Caco-2 (cell line): Measurements from ENCODE around the gene TRIM9. TPM values are rescaled to one million over a fixed set of nuclear protein-coding genes. Genes with fewer than 3 reads are reported as not detected.

Experiments used
- BruUV-seq: library from RNA; stranded (reverse); fragments of 400-500 nt; replicated peaks from 2 replicates; lab custom pipeline; 2021; lab: Mats Ljungman, UMichigan
- CTCF ChIA-PET: fragments of 300-600 bp; sonication (Branson Sonifier 250); formaldehyde crosslinking; loops from one replicate; lab custom pipeline; 2022; ENCODE audit warnings: antibody characterized with exemption; lab: Charles Lee
- POLR2A ChIA-PET: fragments of 300-600 bp; sonication (Branson Sonifier 250); formaldehyde crosslinking; loops from one replicate; lab custom pipeline; 2022; ENCODE audit warnings: antibody characterized with exemption; lab: Charles Lee
- DNase-seq, 2 experiments: peaks; one replicate each; pipeline versions ENCODE4 v3.0.0 to v3.0.0-alpha.2; 2020 to 2022
- H3K27me3 ChIP-seq: replicated peaks from 2 replicates; pipeline ENCODE4 v1.6.0; 2011; ENCODE audit warnings: low read length; ENCODE audit not compliant: control insufficient read depth, insufficient read depth
- H3K36me3 ChIP-seq: 2 replicates; pipeline ENCODE4 v1.5.1; 2011; ENCODE audit warnings: low read length; ENCODE audit not compliant: control insufficient read depth, insufficient read depth
- H3K4me1 ChIP-seq: fragments of 250-450 bp; sonication (Bioruptor Pico); 2 replicates; pipeline ENCODE4 v1.5.1; 2020; ENCODE audit warnings: mild to moderate bottlenecking
- H3K4me3 ChIP-seq: 2 replicates; pipeline ENCODE4 v1.5.1; 2011; ENCODE audit warnings: low read depth, mild to moderate bottlenecking, control low read depth, low read length
- H3K9me3 ChIP-seq: fragments of 250-450 bp; sonication (Bioruptor Pico); 2 replicates; pipeline ENCODE4 v1.5.1; 2020; ENCODE audit warnings: mild to moderate bottlenecking, moderate library complexity
- H3K27ac Mint-ChIP-seq: one replicate; pipeline ENCODE4 v1.8.0; 2022; ENCODE audit warnings: mixed read lengths; ENCODE audit not compliant: unreplicated experiment
- H3K27me3 Mint-ChIP-seq: one replicate; pipeline ENCODE4 v1.8.0; 2022; ENCODE audit warnings: mixed read lengths; ENCODE audit not compliant: insufficient read depth, unreplicated experiment
- H3K36me3 Mint-ChIP-seq: one replicate; pipeline ENCODE4 v1.8.0; 2022; ENCODE audit warnings: mild to moderate bottlenecking, mixed read lengths; ENCODE audit not compliant: insufficient read depth, unreplicated experiment
- H3K4me1 Mint-ChIP-seq: one replicate; pipeline ENCODE4 v1.8.0; 2022; ENCODE audit warnings: low read depth, mixed read lengths; ENCODE audit not compliant: unreplicated experiment
- H3K4me3 Mint-ChIP-seq: one replicate; pipeline ENCODE4 v1.8.0; 2022; ENCODE audit warnings: mild to moderate bottlenecking, moderate library complexity, mixed read lengths; ENCODE audit not compliant: unreplicated experiment
- H3K9me3 Mint-ChIP-seq: one replicate; pipeline ENCODE4 v1.8.0; 2022; ENCODE audit warnings: mixed read lengths; ENCODE audit not compliant: unreplicated experiment
- intact Hi-C: fragments of 100-400 bp; cut with micrococcal nuclease; formaldehyde crosslinking; loops from one replicate; pipeline ENCODE4 v1.10.0; 2022; ENCODE audit not compliant: unreplicated experiment
- total RNA-seq: library from RNA; stranded (reverse); gene quantifications from 2 replicates; pipeline ENCODE4 v1.2.3, GENCODE V29; 2022
- TF ChIP-seq, protein P1 (sequence below), 2 experiments: fragments of 200-600 bp in 1 of 2; IDR thresholded peaks; 1 replicate in 1 of 2; 2 replicates in 1 of 2; pipeline versions ENCODE4 v1.5.1 to v1.8.0; 2011 to 2022; ENCODE audit warnings: antibody characterized with exemption in 1 of 2, control low read depth in 1 of 2, inconsistent platforms in 1 of 2, low read depth in 1 of 2, low read length in 1 of 2, mild to moderate bottlenecking in 1 of 2, moderate library complexity in 1 of 2; ENCODE audit not compliant: insufficient read depth in 1 of 2, severe bottlenecking in 1 of 2, unreplicated experiment in 1 of 2

Gene TRIM9
- total RNA-seq, 1 experiment from 2014 or later, result 2.7 TPM

DNA sequence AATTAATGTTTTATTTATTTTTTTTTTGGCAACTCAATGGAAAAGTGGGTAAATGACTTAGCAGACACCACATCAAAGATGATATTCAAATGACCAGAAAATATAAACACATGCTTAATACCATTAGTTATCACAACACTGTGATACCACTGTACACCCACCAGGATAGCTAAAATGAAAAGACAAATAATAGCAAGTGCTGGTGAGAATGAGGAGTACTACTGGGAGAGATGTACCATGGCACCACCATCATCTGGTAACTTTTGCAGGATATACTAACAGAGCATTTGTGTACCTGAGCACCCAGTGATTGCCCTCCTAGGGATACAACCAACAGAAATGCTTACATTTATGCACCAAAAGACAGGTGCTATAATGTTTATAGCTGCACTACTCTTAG, 21.9 kb downstream of the TRIM9 start:
- Mint-ChIP-seq H3K27ac (no peak overlapping the region), H3K4me1 (peaks cover 6% of the 10 kb centered on the region), H3K27me3 (no peaks in the 10 kb centered on the region), H3K9me3 (no peaks in the 10 kb centered on the region), H3K36me3 (no peaks in the 10 kb centered on the region), H3K4me3 (no peak overlapping the region)
- POLR2A ChIA-PET, result no interaction called here
- Histone ChIP-seq H3K9me3 (no peaks in the 10 kb centered on the region), H3K36me3 (no peaks in the 10 kb centered on the region), H3K4me1 (no peaks in the 10 kb centered on the region), H3K4me3 (no peak overlapping the region), H3K27me3 (no peaks in the 10 kb centered on the region)
- TF ChIP-seq, protein P1, sequence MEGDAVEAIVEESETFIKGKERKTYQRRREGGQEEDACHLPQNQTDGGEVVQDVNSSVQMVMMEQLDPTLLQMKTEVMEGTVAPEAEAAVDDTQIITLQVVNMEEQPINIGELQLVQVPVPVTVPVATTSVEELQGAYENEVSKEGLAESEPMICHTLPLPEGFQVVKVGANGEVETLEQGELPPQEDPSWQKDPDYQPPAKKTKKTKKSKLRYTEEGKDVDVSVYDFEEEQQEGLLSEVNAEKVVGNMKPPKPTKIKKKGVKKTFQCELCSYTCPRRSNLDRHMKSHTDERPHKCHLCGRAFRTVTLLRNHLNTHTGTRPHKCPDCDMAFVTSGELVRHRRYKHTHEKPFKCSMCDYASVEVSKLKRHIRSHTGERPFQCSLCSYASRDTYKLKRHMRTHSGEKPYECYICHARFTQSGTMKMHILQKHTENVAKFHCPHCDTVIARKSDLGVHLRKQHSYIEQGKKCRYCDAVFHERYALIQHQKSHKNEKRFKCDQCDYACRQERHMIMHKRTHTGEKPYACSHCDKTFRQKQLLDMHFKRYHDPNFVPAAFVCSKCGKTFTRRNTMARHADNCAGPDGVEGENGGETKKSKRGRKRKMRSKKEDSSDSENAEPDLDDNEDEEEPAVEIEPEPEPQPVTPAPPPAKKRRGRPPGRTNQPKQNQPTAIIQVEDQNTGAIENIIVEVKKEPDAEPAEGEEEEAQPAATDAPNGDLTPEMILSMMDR (IDR thresholded peaks at IDR 0.05; ENCODE audit: insufficient read depth in 1 of 2, low read depth in 1 of 2, low read length in 1 of 2, severe bottlenecking in 1 of 2, unreplicated experiment in 1 of 2), result no peak
- BruUV-seq, result no TSS peak
- no peak for DNase-seq
- CTCF ChIA-PET, result no interaction called here
- intact Hi-C loops, result no loop called here

DNA sequence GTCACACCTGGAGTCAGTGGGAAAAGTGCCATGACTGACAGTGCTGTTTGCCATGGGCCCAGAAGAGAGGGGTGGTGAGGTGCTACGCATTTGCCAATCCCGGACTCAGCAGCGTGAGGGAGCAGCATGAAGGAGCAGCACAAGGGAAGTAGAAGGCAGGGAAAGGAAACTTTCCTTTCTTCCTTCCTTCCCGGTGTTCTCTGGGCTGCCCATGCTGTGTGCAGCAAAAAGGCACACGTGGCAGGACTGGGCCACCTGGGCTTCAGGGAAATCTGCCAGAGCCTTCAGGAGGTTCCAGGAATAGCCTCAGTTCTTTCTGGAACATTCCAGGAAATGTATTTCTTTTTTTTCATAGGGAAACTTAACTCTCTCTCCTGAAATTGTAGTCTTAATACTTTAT, 23.0 kb downstream of the TRIM9 start:
- H3K4me1 ChIP-seq, result no peaks in the 10 kb centered on the region
- H3K36me3 Mint-ChIP-seq, result no peaks in the 10 kb centered on the region
- no peaks in the 10 kb centered on the region for H3K27me3 ChIP-seq
- no peaks in the 10 kb centered on the region for H3K36me3 ChIP-seq
- no peaks in the 10 kb centered on the region for H3K27me3 Mint-ChIP-seq
- BruUV-seq, result no TSS peak
- DNase-seq, result no peak
- no peak overlapping the region for H3K4me3 Mint-ChIP-seq
- no peaks in the 10 kb centered on the region for H3K4me1 Mint-ChIP-seq
- no peak overlapping the region for H3K27ac Mint-ChIP-seq
- CTCF ChIA-PET, result no interaction called here
- H3K9me3 Mint-ChIP-seq, result no peaks in the 10 kb centered on the region
- POLR2A ChIA-PET, result interaction anchor here (0.7 kb wide), 1 partner anchor 11 kb away, joined by 4 read pairs; no protein-coding TSS in a partner anchor
- TF ChIP-seq, protein P1 (IDR thresholded peaks at IDR 0.05; ENCODE audit: insufficient read depth in 1 of 2, low read depth in 1 of 2, low read length in 1 of 2, severe bottlenecking in 1 of 2, unreplicated experiment in 1 of 2), result no peak
- H3K4me3 ChIP-seq, result no peak overlapping the region
- no peaks in the 10 kb centered on the region for H3K9me3 ChIP-seq
- intact Hi-C loops, result no loop called here

DNA sequence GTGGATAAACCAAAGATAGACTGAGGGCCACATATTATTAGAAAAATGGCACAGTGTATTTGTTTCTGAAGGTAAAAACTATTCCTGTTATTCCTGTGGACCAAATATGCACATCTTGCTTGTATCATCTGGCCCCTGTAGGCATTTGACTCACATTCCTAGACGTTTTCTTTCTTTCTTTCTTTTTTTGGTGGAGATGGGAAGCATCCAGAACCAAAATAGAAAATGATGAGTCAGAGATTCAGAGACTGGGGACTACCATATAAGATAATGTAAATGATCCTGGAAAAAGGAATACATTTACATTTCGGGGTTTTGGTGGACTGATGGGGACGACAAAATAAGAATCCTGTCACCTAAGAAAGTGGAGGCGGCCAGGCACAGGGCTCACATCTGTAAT, 24.2 kb downstream of the TRIM9 start:
- Histone ChIP-seq H3K27me3 (no peaks in the 10 kb centered on the region), H3K36me3 (no peaks in the 10 kb centered on the region), H3K4me1 (no peaks in the 10 kb centered on the region), H3K9me3 (no peaks in the 10 kb centered on the region), H3K4me3 (no peak overlapping the region)
- DNase-seq, result no peak
- Mint-ChIP-seq H3K9me3 (no peaks in the 10 kb centered on the region), H3K36me3 (no peaks in the 10 kb centered on the region), H3K27me3 (no peaks in the 10 kb centered on the region), H3K4me1 (no peaks in the 10 kb centered on the region), H3K27ac (no peak overlapping the region), H3K4me3 (no peak overlapping the region)
- CTCF ChIA-PET, result no interaction called here
- no TSS peak for BruUV-seq
- TF ChIP-seq, protein P1 (IDR thresholded peaks at IDR 0.05; ENCODE audit: insufficient read depth in 1 of 2, low read depth in 1 of 2, low read length in 1 of 2, severe bottlenecking in 1 of 2, unreplicated experiment in 1 of 2), result no peak
- POLR2A ChIA-PET, result no interaction called here
- intact Hi-C loops, result no loop called here
